Esophagus muscularis mucosa (tissue), 3 donors: ENCODE data around the gene MOB3A.
"Not testable (repeated sequence)": the region's sequence is repeated elsewhere in the genome, so short reads cannot be mapped to it uniquely, and the experiment has no call there.

Source experiments
- CTCF ChIP-seq, 3 experiments: fragments of 200-600 bp in 2 of 3; fragments of 450-650 bp in 1 of 3; sonication (generic) in 2 of 3; IDR thresholded peaks; one replicate each; pipeline ENCODE4 v1.5.1; 2017 to 2019; ENCODE audit warnings: antibody characterized with exemption in 3 of 3, mild to moderate bottlenecking in 2 of 3, moderate library complexity in 1 of 3
- POLR2A ChIP-seq: fragments of 450-650 bp; IDR thresholded peaks from one replicate; pipeline ENCODE4 v1.6.1; 2017; ENCODE audit warnings: antibody characterized with exemption, moderate library complexity, mild to moderate bottlenecking, low read depth

GRCh38 chr19:2034253-2034652 is 61.9 kb downstream of the MOB3A start:
- TF ChIP-seq CTCF (IDR thresholded peaks at IDR 0.05); POLR2A: not testable (repeated sequence)
